Dermis blood vessel endothelial cell (primary cell): ENCODE measurements around the gene TIMM17B. TPM values are rescaled to one million over a fixed set of nuclear protein-coding genes. Genes with fewer than 3 reads are reported as not detected.

Experiments
- DNase-seq: peaks from one replicate; pipeline ENCODE4 v3.0.0; 2010
- total RNA-seq: library from RNA; depleted of rRNA; stranded (reverse); fragments of >200 nt; gene quantifications from 2 replicates; pipeline ENCODE4 v1.2.3, GENCODE V29; 2014

The TIMM17B gene
- total RNA-seq: 25.3 and 27.1 TPM in 2 replicates

DNA sequence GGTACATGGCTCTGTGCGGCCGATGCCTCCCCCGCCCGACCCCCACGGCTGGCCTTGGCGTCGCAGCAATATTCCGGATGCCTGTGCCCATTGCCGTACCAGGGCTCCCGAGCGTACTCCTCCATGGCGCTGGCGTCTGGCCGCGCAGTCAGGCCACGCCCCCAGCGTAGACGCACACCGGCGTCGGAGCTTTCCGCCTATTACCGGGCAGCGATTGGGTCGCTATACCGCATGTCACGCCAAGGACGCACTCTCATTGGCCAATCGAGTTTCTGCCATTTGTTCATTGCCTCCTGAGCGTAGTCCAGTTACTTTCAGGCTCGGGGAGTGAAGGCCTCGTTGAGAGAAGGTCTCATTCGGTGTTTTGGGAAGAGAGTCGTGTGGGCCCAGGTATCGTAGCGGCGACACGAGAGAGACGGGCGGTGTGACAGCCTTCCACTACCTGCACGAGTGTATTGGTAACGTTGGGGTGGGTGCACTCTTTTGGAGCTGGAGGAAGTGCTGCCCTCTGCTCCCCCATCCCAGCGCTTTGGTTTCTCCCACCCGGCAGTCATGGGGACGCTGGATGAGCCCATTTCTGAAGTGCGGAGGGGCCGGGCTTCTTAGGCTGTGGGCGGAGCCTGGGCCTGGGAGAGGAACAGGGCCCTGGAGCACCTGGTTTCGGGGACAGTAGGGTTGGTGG lies at the start of gene TIMM17B, which contains the start of gene PQBP1:
Gene TIMM17B, minus strand, starts transcription at position 144 of the 682 bp plus-strand sequence. Its CDS starts 19 bp downstream, at position 125.
Gene PQBP1, plus strand, starts transcription at position 306 of the 682 bp plus-strand sequence. CDS start 580 bp downstream, outside the sequence.
- DNase-seq: peak; percentile 96

DNA sequence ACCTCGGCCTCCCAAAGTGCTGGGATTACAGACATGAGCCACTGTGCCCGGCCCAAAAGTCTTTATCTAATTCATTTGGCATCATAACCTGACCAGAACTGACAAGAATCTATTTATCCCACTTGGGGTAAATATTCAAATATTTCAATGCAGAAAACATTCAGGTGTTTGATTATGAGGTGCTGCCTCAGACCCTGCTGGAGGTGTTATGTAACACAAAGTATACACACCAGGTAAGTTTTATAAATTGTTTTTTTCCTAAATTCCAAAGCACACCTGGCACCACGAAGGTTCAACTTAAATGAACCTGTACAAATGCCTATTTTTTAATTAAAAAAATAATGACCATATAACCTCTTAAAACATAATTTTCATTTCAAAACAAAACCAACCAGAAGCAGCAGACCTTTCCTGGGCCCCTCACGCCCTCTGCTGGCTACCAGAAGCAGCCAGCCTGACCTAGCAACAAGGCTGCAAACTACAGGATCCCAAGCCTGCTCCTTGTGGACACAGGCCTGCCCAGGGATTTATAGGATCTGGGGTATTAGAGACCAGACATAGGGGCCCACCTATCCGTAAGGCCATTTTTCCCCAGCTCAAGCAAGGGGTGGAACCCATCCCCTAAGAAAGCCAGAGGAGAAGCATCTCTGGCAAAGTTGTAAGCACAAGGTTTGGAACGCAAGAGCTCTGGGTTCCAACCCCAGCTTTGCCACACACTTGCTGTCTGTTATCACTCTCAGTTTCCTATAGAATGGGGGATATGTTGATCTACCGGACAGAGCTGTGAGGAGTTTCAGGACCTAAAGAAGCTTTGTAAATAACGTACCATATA lies 48.2 kb upstream of the TIMM17B start:
- DNase-seq: peak; percentile 68

DNA sequence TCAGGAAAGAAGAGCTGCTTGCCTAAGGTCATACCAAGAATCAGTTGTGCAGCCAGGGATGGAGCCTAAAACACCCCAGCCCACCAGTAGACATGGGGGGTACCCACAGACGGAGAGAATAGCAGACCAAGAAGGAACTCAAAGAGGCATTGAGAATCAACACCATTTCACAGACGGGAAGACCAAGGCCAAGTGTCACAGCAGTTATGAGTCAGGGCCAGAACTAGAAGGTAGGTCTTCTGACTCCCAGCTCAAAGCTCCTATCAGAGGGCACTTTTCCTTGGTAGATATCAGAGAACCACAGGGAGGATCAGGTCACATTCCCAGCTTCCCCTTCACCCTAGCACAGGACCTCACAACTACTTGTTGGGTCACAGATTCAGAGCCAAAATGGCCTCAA lies 45.3 kb upstream of the TIMM17B start:
- DNase-seq: no peak

DNA sequence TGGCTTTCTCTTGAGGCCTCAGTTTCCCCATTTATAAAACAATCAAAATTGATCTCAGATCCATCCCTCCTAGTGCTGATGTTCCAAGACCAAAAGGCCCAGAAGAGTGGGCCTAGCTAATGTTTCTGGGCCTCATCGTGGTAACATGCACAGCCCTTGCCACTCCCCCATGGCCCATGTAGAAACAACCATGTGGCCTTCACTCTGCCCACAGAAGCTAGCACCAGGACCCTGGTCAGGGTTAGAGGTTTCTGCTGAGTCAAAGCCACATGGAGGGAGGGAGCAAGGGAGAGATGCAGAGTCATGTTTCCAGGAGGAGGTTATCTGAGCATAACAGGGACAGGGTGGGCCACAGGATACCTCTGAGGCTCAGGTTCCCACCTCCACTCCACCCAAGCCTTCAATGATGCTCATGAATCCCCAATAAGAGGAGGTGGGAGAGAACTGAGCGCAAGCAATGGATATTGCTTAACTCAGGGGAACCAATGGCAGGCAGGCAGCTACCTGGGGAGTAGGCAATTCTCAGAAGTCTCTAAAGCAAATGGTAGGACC lies 42.9 kb upstream of the TIMM17B start:
- DNase-seq: no peak

DNA sequence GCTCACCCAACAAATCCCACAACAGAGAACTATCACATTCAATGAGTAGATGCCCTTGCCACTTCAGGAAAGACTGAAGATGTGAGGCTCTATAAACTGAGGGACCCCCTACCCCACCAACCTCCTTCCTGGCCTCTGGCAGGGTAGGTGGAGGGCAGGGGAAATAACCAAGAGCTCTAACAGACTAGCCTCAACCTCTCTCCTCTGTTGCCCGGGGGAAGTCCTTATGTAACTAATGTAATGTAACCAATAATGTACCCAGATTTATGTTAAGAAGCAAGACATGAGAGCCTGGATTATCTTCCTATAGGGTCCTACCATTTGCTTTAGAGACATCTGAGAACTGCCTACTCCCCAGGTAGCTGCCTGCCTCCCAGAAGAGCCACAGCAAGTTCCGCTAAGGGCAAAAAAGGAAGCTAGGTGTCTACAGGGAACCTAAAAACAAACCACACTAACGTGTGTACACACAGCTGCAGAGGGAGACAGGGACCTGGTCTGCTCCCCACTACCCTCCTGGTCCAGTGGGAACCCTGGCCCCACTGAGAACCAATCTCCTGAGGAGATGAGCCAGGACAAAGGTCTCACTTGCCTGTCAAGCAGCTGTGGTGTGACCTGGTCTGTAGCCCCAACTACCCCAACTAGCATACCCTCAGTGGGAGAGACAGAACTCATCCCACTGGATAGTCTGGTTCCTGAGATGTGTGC lies 42.1 kb upstream of the TIMM17B start:
- no peak for DNase-seq

DNA sequence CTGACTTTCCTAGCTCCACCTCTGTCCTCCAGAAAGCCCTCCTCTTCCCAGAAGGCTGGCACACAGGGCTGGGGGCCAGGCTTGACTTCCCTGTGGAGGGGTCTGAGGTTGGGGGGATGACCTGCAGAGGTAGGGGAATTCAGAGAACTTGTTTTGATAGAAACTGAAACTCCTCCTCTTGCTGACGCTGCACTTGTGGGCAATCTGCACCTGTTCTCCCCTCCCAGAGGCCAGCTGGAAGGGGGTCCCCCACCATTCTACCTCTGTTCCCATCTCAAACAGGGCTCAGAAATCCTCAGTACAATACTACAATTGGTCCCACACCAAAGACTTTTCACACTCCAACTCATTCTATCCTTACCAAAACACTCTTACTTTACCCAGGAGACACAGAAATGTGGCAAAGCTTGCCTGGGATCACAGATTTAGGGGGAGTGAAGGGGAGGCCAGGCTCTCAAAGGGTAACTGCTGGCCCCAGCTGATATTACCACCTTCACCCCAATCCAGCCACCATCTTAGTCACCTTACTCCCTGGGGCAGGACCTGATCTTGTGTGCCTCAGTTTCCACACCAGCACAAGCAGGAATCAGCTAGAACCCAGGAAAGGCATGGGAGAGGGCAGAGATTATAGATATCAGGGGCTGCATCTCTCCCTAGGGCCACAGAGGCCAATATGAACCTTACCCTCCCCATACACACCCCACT lies 41.3 kb upstream of the TIMM17B start:
- no peak for DNase-seq

DNA sequence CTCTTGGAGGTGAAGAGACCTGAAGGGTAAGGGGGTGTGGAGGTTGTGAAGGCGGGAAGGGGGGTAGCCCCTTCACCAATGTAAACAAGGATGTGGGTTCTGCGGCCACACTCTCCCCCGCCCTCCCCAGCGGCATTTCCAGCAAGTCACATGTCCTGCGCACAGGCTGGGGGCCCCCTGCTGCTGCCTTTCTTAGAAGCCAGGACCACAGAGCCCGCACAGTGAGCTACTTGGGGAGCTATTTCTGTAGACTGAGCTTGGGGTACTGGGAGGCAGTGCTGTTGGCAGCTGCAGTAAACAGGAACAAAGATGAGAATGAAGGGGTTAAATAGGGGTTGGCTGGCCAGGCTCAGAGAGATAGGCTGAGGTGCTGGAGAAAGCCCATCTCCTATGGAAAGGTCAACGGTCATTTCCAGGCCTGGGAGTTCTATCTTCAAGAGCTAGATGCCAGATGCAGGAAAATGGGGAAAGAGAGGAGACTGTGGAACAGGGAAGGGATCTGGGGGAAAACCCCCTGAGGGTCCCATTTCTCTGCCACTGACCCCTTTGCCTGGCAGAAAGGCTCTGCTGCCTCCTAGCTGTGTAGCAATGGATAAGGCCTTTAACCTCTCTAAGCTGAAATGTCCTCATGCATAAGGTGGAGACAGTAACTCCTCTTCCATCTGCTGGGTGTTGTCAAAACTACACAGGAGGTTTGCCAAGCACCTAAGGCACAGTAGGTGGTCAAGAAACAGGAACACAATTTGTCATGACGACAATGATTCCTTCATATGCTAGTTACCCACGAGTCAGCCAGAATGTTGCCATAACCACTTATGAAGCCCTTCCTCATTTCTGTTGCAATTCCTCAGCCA lies 39.7 kb upstream of the TIMM17B start:
- DNase-seq: no peak

DNA sequence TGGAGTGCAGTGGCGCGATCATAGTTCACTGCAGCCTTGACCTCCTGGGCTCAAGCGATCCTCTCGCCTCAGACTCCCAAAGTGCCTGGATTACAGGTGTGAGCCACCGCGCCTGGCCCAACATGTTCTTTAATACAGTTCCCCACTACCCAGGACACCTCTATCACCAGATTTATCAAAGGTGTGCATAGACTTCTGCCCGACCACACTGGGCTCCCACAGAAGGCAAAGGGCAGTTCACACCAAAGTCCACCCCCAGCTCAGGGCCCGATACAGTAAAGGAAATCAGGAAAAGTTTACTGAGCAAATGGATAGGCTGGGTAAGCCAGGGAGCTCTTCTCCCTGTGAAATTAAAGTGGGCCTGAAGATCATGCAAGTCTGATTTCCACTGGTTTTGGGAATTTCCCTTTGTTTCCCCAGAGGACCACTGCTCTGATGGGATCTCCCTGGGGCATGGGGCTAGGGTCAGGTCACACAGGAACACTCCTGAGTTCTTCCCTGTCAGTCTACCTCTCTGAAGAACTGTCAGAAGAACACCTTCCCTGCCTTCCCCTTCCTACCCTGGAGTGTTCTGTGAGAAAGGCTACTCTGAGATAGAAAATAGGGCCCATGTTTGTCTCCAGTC lies 39.0 kb upstream of the TIMM17B start:
- no peak for DNase-seq

DNA sequence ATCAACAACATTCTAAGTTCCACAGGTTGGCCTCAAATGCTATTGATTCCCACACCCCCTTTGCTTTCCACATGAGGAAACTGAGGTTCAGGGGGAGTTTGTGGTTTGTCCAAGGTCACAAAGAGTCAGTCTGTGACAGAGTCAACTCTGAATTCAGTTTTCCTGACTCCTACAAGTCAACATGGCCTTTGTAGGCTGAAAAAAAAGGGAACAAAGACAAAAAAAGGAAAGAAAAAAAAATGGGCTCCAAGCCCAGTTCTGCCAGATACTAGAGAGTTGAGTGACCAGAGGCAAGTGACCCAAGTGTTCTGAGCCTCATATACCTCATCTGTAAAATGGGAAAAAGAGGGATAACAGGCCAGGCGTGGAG lies 37.7 kb upstream of the TIMM17B start:
- DNase-seq: no peak

DNA sequence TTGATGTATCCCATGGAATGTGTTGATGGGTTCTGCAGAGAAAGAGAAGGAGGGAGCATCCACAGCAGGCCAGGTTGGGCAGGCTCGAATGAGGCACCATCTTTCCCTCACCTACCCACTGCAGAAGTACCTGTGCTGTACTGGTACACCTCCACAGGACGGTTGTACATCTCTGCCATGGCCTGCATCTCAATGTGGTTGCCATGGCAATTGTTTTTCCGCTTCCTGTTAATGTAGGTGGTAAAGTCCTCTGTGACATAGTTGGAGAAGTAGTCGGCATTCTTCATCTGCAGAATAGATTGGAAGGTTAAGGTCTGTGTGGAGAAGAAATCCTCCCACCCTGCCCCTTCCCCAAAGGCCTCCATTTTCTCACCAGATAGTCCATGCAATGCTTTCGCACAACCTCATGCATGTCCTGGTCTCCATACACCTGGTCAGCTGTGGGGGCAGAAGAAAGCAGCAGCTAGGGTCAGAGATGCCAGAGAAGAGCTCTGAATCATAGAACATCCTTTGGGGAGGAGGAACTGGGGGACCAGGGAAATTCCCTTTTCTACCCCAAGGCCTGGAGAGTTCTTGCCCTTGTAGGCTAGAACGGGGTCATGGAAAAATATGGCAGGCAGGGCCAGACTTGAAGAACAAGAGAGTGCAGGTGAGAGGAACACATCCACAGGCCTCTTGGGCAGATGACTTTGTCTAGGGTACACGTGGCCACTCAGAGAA lies 37.2 kb upstream of the TIMM17B start:
- no peak for DNase-seq

DNA sequence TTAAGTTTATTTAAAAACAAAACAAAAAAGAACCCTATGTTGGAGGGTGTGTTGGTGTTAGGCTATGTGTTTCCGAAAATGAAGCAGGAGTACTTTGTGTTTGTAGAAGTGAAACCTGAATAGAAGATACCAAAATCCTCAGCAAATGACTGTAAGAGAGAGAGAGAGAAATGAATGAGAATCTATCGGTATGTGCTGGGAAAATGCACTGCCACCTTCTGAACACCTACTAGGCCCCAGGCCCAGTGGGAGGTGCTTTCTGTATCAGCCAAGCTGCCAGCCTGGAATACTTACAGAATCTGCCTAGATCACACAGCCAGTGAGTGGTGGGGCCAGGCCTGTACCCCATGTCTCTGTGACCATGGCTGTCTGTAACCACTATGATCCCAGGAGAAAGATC lies 36.2 kb upstream of the TIMM17B start:
- DNase-seq: no peak

DNA sequence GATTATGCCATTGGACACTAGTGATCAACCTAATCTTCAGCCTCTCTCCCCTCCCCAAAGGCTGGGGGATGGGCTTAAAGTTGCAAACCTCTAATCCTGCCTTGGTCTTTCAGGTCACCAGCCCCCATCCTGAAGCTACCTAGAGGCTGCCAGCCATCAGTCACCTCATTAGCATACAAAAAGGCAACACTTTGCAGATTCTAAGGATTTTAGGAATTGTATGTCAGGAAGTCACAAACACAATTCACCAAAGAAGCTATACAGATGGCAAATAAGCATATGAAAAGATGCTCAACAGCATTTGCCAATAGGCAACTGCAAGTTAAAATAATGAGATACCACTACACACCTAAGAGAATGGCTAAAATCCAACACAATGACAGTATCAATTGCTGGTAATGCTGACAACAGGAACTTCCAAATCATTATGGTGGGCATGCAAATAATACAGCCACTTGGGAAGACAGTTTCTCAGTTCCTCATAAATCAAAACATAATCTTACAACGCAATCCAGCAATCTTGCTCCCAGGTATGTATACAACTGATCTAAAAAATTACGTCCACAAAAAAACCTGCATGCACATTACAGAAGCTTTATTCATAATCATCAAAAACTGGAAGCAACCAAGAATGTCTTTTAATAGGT lies 30.3 kb upstream of the TIMM17B start:
- no peak for DNase-seq

DNA sequence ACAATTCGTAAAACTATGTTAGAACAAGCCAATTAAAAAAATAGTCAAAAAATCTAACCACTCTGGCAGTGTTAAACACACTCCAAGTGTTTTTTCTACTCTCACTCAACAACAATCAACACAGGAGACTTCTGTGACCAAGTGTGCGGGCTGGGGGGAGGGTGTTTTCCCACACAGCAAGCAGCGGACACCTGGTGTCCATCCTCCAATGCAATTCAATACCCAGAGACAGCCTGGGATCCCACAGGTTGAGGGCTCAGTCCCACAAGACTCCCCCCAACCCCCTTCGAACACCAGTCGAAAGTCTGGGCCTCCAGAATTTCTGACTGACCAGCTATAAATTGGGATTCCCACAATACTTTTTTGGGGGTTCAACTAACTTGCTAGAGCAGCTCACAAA lies 29.6 kb upstream of the TIMM17B start:
- DNase-seq: no peak

DNA sequence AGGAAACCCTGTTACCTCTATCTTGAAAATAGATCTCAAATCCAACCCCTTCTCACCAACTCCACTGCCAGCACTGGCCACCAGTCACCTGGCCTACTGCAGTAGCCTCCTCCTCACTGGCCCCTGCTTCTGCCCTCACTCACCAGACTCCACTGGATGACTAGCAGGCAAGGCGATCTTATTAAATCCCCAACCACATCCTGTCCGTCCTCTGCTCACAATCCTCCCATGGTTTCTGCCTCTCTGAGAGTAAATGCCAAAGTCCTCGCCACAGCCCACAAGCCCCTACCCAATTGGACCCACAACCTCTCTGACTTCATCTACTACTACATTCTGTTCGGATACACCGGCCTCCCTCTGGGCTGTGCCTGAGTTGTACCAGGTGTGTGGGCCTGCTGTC lies 26.7 kb upstream of the TIMM17B start:
- no peak for DNase-seq

DNA sequence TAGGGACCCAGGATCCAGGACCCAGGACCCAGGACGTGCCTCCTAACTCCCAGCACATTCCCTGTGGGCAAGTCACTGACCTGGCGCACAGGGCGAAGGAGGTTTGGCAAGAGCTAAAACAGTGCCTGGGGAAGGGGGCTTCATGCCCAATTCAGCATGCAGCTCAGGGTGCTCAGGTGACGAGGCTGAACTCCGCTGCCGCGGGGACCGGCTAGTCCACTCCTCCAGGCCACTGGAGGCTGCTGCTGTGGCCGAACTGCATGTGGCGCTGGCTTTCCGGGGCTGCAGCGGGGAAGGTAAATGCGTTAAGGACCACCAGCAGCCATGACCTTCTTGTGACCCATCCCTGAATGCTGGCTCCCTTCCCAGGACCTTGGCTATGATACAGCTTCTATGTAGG lies 26.2 kb upstream of the TIMM17B start:
- DNase-seq: no peak

DNA sequence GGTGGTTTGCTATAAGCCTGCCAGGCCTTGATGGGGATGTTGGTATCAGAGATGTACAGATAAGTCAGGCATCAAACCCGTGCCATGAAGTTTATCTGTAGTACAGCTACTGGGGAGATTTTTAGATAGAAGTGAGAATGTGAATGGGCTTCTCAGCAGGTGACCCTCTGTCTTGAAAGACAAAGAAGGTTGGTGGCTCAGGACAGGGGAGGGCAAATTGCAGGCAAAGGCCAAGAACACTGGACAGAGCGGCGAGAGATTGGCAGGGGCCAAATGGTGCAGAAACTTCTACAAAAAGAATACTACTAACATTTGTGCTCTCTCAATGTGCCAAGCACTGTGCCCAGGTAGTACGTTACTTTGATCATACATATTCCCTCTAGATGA lies 23.1 kb upstream of the TIMM17B start:
- DNase-seq: no peak

DNA sequence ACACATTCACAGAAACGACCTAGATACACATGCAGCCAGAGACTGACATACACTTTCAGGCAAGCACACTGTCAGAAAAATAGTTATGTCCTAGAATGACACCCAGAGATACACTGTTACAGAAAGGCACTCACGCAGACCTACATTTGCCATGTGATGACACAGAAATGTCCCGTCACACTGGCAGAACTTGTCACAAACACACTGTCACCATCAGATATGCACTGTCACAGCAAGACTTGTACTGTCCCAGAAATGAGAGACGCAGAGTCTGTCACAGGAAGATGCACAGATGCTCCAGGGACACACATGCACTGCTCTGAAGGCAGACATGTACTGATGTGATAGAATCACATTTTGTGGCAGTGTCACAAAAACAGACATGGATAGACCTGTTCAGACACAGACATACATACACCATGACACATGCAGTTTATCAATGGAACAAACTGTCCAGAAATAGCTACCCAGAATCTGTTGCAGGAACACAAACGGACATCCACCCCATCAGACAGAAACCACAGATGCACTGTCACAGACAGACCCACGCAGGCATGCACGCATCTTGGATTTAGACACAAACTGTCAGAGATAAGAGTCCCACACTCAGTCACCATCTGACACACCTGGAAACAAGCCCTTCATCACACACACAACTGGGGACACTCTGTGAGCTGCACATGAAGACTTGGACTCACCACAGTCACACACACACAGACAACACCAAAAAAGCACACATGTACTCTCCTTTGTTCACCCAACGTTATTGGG lies 22.6 kb upstream of the TIMM17B start:
- DNase-seq: no peak

DNA sequence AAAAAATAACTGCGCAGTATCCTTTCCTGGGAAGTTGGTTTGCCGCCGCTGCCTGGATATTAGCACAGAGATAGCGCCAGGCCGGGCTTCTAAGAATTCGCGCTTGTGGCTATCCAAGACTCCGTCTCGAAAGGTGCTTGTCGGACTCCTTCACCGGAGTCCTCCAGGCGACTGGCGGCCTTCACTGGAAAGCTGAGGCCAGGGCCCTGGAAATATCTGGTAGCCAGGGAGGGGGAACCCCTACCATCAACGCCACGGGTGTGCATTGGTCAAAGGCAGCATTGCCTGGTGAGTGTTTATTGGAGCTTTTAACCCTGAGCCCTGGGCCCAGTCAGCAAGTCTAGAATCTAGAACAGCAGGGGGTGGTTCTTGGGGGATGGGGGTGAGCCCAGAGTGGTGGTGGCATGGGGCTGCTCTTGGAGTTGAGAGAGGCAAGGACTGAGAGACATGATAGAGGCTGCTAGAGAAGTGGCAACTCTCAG lies 21.8 kb upstream of the TIMM17B start:
- DNase-seq: peak; percentile 27
